CD4-positive, alpha-beta T cell treated with Interleukin-21 for 1 hour (primary cell): Measurements from ENCODE around the gene PSMC2.
"Not testable (repeated sequence)": the region's sequence is repeated elsewhere in the genome, so short reads cannot be mapped to it uniquely, and the experiment has no call there.

Source experiments
- DNase-seq: peaks from one replicate; pipeline ENCODE4 v3.0.0-alpha.2; 2020

PSMC2 gene

DNA sequence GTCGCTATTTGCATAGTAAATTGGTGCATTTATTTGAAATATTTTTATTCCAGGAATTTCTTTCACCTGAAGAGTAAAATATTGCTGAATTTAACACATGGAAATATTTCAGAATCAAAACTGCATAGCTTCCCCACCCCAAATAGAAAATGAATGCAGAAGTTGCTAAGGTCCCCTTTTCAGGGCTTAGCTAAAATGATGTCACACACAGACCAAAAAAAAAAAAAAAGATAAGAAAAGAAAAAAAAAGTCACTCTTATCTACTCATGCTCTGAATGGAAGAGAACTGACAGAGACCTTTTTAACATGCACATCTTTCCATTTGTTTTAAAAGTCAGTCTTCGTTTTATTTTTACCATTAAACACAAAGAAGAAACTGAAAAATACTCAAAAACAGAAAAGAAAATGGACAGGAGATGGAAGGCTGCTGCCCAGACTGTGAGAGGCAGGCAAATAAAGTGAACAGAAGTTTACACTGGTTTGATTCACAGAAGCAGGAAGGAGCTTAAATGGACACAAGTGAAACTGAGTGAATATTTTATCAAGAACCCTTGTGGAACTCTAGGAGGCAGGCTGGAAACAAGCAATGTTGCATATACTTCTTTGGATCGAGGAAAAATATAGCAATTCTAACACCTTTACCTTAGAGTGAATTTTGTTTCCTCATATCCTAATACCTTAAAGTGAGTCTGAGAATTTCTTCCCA is 32.0 kb downstream of the PSMC2 start:
- no peak for DNase-seq

DNA sequence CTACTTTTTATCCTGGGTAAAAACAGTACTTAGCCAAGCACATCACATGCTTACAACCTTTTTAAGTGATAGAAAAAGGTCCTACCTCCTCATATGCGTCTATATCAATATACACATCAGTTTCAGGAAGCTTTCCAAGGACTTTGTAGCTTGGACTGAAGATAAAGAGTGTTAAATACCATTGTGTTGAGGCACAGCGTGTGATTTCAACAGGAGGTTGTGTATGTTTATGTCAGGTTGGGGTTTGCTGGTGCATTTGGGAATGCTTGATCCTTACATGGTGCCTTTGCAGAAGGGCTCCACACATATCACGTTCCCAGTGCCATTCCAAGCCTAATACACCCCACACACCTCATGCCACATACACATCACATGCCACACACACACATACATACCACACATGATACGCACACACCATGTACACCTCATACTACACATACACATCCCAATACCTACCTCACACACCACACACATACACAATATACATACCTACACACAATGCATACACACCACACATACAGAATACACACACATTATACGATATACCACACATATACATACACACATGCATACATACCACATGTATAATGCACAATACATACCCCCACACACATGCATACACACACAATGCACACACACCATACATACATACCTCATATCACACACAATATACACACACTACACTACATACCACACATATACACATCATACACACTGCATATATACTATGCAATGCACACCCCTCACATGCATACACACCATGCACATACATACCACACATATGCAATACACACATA is 33.1 kb downstream of the PSMC2 start:
- DNase-seq = no peak

DNA sequence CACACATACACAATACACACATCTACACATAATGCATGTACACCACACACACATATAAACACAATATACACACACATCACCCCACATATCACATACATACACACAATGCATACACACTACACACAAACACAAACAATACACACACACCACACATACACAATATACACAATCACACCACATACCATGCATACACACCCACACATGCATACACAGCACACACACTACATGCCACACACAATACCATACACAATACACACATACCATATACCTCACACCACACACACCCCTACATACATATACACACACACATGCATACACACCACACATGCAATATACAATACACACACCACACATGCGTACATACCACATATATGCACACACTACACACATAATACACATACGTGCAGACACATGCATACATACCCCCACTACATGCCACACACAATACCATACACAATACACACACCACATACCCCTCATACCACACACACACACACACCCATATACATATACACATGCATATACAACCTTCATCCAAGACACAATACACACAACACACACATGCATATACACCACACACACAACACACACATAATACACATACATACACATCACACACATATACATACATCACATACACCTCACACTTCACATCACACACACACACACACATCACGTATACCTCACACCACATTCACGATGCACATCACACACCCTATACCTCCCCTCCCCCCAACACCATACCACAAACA is 34.0 kb downstream of the PSMC2 start:
- no peak for DNase-seq

GRCh38 chr7:103382032-103382402 is 34.6 kb downstream of the PSMC2 start:
- DNase-seq = no peak

- no peak for DNase-seq
Observed at GRCh38 chr7:103387242-103387641, 39.8 kb downstream of the PSMC2 start.

DNA sequence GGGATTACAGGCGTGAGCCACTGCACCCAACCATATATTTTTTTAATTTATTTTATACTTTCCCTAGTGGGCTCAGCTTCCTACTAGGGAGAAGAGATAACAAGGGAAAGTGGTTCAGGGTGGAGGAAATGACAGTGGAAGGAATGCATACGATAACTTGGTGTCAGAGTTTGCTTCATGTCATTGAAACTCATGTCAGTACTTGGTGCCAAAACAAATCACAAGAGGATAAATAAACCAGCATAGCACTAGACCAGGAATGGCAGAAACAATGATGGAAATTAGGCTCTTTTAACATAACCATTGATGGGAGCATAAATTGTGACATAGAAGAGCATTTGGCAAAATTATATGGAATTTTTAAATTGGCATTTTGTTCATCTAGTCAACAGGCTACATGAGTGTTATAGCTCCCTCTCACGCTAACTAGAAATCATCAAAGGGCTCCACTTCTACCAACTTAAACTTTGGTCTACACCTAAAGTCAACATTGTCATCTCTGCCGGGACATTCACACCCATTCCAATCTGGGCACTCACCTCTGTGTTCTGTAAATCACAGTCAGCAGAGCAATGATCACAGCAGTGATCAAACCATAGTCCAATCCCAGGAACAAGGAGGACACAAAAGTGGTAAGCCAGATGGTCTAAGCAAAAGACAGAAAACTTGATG is 41.2 kb downstream of the PSMC2 start:
- DNase-seq = no peak

- DNase-seq = no peak
Observed at GRCh38 chr7:103389263-103389662, 41.8 kb downstream of the PSMC2 start.

DNA sequence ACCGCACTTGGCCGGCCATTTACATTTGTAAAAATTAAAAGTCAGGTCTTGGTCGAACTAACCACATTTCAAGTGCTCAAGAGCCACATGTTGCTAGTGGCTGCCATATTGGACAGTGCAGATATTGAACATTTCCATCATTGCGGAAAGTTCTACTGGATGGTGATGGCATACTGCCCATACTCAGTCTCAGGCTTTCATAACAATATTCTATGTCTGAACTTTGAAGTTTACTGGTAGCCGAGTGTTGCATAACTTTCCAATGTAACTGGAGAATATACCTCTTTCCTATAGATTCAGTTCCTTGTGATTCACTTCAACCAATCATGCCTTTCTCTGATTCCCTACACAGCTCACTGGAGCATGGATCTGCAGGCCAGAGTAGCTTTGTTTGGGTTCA is 43.7 kb downstream of the PSMC2 start:
- no peak for DNase-seq

- DNase-seq = no peak
Observed at GRCh38 chr7:103391976-103392375, 44.5 kb downstream of the PSMC2 start.

DNA sequence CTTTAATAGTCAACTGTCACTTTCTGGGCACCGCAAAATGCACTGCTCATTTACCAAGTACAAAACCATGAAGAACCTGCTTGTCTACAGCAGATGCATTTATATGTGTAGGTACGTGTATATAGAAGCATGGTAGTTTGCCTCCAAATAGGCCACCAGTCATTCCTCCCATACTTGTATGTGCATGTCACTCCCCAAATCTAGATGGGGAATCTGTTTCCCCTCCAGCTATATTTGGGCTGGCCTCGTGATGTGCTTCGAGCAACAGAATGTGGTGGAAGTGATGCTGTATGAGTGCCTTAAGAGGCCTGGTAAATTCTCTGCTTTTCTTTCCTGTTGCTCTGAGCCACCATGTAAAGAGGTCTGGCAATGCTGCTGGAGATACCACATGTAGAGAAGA is 47.1 kb downstream of the PSMC2 start:
- no peak for DNase-seq

DNA sequence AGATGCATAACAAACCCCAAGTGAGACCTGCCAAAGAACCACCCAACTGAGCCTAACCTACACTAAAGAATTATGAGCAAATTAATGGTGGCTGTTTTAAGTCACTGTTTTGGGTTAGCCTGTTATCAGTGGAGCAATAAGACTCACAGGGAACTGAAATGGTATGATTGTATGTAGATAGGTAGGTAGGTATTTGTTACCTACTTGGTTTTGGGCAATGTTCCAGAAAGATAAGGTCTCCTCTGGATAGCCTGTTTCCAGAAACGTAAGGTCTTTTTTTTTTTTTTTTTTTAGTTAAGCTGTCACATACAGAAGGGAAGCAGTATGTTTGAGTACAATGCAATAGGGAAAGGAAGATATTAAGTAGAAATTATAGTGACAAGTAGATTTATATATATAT is 47.6 kb downstream of the PSMC2 start:
- DNase-seq = no peak

- no peak for DNase-seq
Observed at GRCh38 chr7:103396471-103396870, 49.0 kb downstream of the PSMC2 start.

GRCh38 chr7:103398483-103399127 is 51.2 kb downstream of the PSMC2 start:
- no peak for DNase-seq

GRCh38 chr7:103399687-103400086 is 52.2 kb downstream of the PSMC2 start:
- DNase-seq = not testable (repeated sequence)

DNA sequence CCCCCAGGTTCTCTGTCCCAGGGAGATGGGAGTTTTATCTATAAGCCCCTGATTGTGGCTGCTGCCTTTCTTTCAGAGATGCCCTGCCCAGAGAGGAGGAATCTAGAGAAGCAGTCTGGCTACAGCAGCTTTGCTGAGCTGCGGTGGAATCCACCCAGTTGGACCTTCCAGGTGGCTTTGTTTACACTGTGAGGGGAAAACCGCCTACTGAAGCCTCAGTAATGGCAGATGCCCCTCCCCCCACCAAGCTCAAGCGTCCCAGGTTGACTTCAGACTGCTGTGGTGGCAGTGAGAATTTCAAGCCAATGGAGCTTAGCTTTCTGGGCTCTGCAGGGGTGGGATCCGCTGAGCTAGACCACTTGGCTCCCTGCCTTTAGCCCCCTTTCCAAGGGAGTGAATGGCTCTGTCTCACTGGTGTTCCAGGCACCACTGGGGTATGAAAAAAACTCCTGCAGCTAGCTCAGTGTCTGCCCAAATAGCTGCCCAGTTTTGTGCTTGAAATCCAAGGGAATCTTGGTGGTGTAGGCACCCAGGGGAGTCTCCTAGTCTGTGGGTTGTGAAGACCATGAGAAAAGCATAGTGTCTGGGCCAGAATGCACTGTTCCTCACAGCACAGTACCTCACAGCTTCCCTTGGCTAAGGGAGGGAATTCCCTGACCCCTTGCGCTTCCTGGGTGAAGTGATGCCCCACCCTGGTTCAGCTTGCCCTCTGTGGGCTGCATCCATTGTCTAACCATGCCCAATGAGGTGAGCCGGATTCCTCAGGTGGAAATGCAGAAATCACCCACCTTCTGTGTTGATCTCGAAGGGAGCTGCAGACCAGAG is 58.6 kb downstream of the PSMC2 start:
- DNase-seq = not testable (repeated sequence)

DNA sequence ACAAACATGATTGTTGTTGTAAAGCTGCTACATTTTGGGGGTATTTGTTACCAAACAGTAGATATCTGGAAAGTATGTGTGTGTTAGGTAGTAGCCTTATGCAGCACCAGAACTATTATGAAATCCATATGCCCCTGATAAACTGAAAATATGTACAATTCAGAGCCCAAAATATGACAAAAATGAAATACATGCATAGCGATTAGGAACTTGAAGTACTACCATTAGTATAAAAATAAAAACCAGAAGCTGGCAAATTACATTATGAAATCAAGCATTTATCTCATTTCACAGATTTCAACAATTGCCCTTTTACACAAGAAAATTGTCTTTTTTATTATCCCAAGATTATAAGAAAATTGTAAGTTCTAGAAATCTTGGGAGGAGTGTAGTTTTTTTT is 64.7 kb downstream of the PSMC2 start:
- DNase-seq = no peak

DNA sequence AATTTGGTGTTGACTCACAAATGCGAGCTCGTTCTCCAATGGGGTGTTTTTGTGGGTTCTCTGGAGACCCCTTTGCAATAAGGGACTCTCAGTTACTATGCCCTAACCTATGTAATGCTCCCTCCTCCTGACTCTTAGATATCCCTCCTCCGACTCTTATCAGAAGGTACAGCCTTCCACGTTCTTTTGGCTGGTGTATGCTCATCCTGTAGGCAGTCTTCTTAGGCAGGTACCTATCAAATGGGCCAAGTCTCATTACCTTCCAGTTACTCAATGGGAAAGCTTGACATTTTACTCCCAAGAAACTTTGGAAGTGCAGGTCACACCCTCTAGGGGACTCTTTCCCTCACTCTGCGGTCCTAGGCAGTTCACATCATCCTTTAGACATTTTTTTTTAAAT is 66.0 kb downstream of the PSMC2 start:
- DNase-seq = no peak

DNA sequence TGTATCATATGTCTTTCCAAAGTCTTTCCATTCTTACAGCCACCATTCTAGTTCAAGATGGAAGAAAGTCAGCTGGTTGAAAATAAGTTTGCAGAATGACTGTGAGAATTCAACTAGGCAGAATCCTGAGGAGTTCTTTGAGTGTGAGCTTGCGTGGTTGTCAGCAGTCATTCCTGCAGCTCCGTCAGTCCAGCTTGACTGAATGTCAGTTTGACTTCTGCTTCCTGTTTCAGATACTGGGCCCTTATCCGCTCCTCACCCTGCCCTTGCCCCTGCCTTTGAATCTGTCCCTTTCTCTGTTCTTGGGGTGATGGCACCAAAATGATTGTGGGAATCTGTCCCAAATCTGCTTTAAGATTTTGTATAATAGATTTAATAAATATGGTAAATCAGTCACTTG is 70.8 kb downstream of the PSMC2 start:
- DNase-seq = no peak
